ENCODE results near the gene IFT57. TPM values are rescaled to one million over a fixed set of nuclear protein-coding genes. Genes with fewer than 3 reads are reported as not detected.

The IFT57 gene
- total and polyA plus RNA-seq, 2 of the 8 experiments (the other 6 are each of a cell fraction or from before 2014, with no cell fraction given): 15.1 to 27.8 TPM

GRCh38 chr3:108241721-108242120 is 19.5 kb upstream of the IFT57 start:
- H3K27ac ChIP-seq (ENCODE audit: low read depth, low read length): no peak overlapping the region
- no peaks in the 10 kb centered on the region for H4K20me1 ChIP-seq (replicated peaks in 1 of 2; ENCODE audit: control insufficient read depth in 1 of 2, insufficient read depth in 2 of 2, low read length in 2 of 2)
- 93% methylated on average over 6 of the region's 6 CpGs; no CpG with 5 or more reads in 1 of the 2 experiments for WGBS, 2 experiments (ENCODE audit: extremely low coverage in 1 of 2, insufficient coverage in 1 of 2, insufficient read length in 1 of 2, insufficient replicate concordance in 2 of 2, low coverage in 1 of 2, low lambda C conversion rate in 2 of 2, missing lambda C conversion rate in 1 of 2)
- no peak overlapping the region for H3K9ac ChIP-seq (replicated peaks in 1 of 4; ENCODE audit: extremely low read depth in 1 of 4, low read depth in 3 of 4, low read length in 3 of 4)
- no peak overlapping the region for H3K18ac ChIP-seq (ENCODE audit: extremely low read depth, low read length)
- H4K5ac ChIP-seq (ENCODE audit: insufficient read length, low read depth, low read length): no peak overlapping the region
- no peaks in the 10 kb centered on the region; the same call in 1 of the 2 replicates for H3K79me1 ChIP-seq (ENCODE audit: low read depth, low read length)
- no peak overlapping the region for H3K23ac ChIP-seq (ENCODE audit: insufficient read length)
- no peak overlapping the region for H3K4me3 ChIP-seq (ENCODE audit: extremely low read depth in 1 of 4, insufficient read depth in 2 of 4, low read depth in 3 of 4, low read length in 4 of 4)
- DNase-seq (ENCODE audit: low read depth in 1 of 2, low spot score in 2 of 2) (no peak), FAIRE-seq (no peak)
- H4K8ac ChIP-seq (ENCODE audit: extremely low read depth, insufficient read depth, low read length): no peak overlapping the region
- no peaks in the 10 kb centered on the region for H3K36me3 ChIP-seq (ENCODE audit: control insufficient read depth in 2 of 4, insufficient read depth in 4 of 4, low read length in 3 of 4)
- no peak overlapping the region for H2BK5ac ChIP-seq (ENCODE audit: low read depth, low read length)
- H2AK5ac ChIP-seq (ENCODE audit: low read depth, low read length): no peak overlapping the region
- H3K4me1 ChIP-seq (replicated peaks in 1 of 4; ENCODE audit: control insufficient read depth in 3 of 4, insufficient read depth in 4 of 4, low read length in 3 of 4): no peaks in the 10 kb centered on the region
- no peak overlapping the region for H2BK12ac ChIP-seq (ENCODE audit: low read depth, low read length)
- H3K9me3 ChIP-seq (ENCODE audit: insufficient read depth in 2 of 2, low read depth in 1 of 2, low read length in 1 of 2): no peaks in the 10 kb centered on the region
- no peak overlapping the region for H3K14ac ChIP-seq (ENCODE audit: insufficient read length)
- POLR2A ChIA-PET (ENCODE audit: partially characterized antibody): no interaction called here
- H3K4me2 ChIP-seq (ENCODE audit: insufficient read depth in 1 of 2, low read depth in 2 of 2, low read length in 2 of 2): no peak overlapping the region
- CTCF ChIA-PET (ENCODE audit: partially characterized antibody): interaction anchor here (1.0 to 1.8 kb wide), 3 partner anchors 12 to 248 kb away, joined by 3 to 4 read pairs (median 4); no protein-coding TSS in a partner anchor
- no peak overlapping the region for H2AFZ ChIP-seq (ENCODE audit: low read length)
- no peaks in the 10 kb centered on the region for H3K27me3 ChIP-seq (replicated peaks in 1 of 4; ENCODE audit: control insufficient read depth in 3 of 4, extremely low read depth in 1 of 4, insufficient read depth in 3 of 4, low read length in 3 of 4)
- H2BK15ac ChIP-seq (ENCODE audit: low read length): no peak overlapping the region
- no peak overlapping the region for H2BK20ac ChIP-seq (ENCODE audit: low read length)
- H4K91ac ChIP-seq (replicated peaks; ENCODE audit: insufficient read length, low read length): no peak overlapping the region
- H3K23me2 ChIP-seq (ENCODE audit: low read depth, low read length): no peaks in the 10 kb centered on the region
- H3K79me2 ChIP-seq (ENCODE audit: control insufficient read depth in 1 of 2, insufficient read depth in 2 of 2, low read length in 2 of 2): no peaks in the 10 kb centered on the region
- H2BK120ac ChIP-seq (replicated peaks; ENCODE audit: low read depth, low read length): no peak overlapping the region
- no peak overlapping the region for H3K4ac ChIP-seq (replicated peaks; ENCODE audit: insufficient read length, low read depth, low read length)
- no peak overlapping the region for H3K56ac ChIP-seq (replicated peaks; ENCODE audit: insufficient read length, low read depth, low read length)
- no peak for TF ChIP-seq BACH1 (IDR thresholded peaks at IDR 0.05; ENCODE audit: low read length)
- TF ChIP-seq, protein P1, sequence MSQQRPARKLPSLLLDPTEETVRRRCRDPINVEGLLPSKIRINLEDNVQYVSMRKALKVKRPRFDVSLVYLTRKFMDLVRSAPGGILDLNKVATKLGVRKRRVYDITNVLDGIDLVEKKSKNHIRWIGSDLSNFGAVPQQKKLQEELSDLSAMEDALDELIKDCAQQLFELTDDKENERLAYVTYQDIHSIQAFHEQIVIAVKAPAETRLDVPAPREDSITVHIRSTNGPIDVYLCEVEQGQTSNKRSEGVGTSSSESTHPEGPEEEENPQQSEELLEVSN (IDR thresholded peaks at IDR 0.05): no peak
- TF ChIP-seq GABPA (IDR thresholded peaks at IDR 0.05; ENCODE audit: borderline replicate concordance, insufficient read depth, low read length): no peak
- no peak for TF ChIP-seq YY1 (IDR thresholded peaks at IDR 0.05; ENCODE audit: low read depth, low read length)
- no peak for TF ChIP-seq RXRA (IDR thresholded peaks at IDR 0.05; ENCODE audit: insufficient read depth, low read depth, low read length)
- TF ChIP-seq NRF1 (IDR thresholded peaks at IDR 0.05; ENCODE audit: low read depth, low read length): no peak
- TF ChIP-seq SUZ12 (IDR thresholded peaks at IDR 0.05; ENCODE audit: low read length): no peak
- no peak for TF ChIP-seq JUN (IDR thresholded peaks at IDR 0.05; ENCODE audit: low read depth, low read length)
- TF ChIP-seq RFX5 (IDR thresholded peaks at IDR 0.05; ENCODE audit: borderline replicate concordance, low read depth, low read length): no peak
- TF ChIP-seq KDM5A (IDR thresholded peaks at IDR 0.05; ENCODE audit: low read length): no peak
- no peak for TF ChIP-seq SIRT6 (IDR thresholded peaks at IDR 0.05; ENCODE audit: low read length)
- TF ChIP-seq CEBPB (IDR thresholded peaks at IDR 0.05; ENCODE audit: low read depth, low read length): no peak
- no peak for TF ChIP-seq CHD2 (IDR thresholded peaks at IDR 0.05; ENCODE audit: low read length)
